ENCODE results near the gene SPTBN5.

Gene SPTBN5

DNA sequence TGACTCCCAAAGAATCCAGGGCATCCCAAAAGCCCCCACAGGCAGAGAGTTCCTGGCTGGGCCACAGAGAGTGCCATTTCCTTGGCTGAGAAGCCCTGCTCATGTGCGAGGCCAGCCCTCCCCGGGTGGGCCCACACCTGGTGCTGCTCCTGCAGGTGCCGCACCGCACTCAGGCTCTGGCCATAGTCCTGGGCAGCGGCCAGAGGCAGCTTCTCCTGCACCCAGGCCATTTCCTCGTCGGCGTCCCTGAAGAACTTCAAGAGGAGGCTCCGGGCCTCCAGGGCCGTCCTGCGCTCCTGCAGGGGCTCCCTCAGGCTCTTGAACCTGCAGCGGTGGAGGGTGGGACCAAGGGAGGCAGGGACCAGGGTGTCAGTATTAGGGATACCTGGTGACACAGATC, 37.1 kb downstream of the SPTBN5 start:
- WGBS, 2 experiments, result 95 to 96% methylated on average over 12 of the region's 12 CpGs
- no peak overlapping the region for H3K27ac ChIP-seq (ENCODE audit: insufficient read depth, low read depth, low read length, poor library complexity, severe bottlenecking)
- H3K36me3 ChIP-seq (ENCODE audit: control insufficient read depth, insufficient read depth, low read length), result no peaks in the 10 kb centered on the region
- no peaks in the 10 kb centered on the region for H3K9me3 ChIP-seq (ENCODE audit: control insufficient read depth, low read length)
- H3K4me3 ChIP-seq (ENCODE audit: insufficient read depth, low read depth, low read length), result no peak overlapping the region
- H3K4me1 ChIP-seq (ENCODE audit: control insufficient read depth, insufficient read depth, low read length), result peaks cover 13% of the 10 kb centered on the region
- H3K27me3 ChIP-seq (ENCODE audit: control insufficient read depth, insufficient read depth, low read length, poor library complexity, severe bottlenecking), result no peaks in the 10 kb centered on the region

DNA sequence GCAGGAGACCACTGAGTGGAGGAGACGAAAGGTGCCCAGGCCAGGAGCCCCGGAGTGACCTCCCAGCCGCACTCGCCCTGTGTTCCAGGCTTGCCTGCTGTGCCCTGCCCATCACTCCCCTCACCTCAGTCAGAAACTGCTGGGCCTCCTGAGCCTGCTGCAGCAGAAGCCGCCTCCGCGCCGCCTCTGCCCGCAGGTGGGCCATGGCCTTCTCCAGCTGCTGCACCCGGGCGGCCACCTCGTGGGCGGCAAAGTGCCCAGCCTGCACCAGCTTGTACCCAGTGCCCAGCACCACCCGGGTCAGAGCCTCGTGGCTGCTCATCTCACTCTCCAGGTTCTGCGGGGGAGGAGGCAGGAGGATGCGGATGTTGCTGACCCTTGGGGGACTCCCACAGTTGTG, 37.6 kb downstream of the SPTBN5 start:
- Histone ChIP-seq H3K27ac (ENCODE audit: insufficient read depth, low read depth, low read length, poor library complexity, severe bottlenecking) (no peak overlapping the region), H3K27me3 (ENCODE audit: control insufficient read depth, insufficient read depth, low read length, poor library complexity, severe bottlenecking) (no peaks in the 10 kb centered on the region), H3K4me3 (ENCODE audit: insufficient read depth, low read depth, low read length) (no peak overlapping the region), H3K9me3 (ENCODE audit: control insufficient read depth, low read length) (no peaks in the 10 kb centered on the region), H3K36me3 (ENCODE audit: control insufficient read depth, insufficient read depth, low read length) (no peaks in the 10 kb centered on the region), H3K4me1 (ENCODE audit: control insufficient read depth, insufficient read depth, low read length) (peaks cover 10% of the 10 kb centered on the region)
- 92 to 94% methylated on average over 17 of the region's 17 CpGs for WGBS, 2 experiments

GRCh38 chr15:41855261-41855961, 38.4 kb downstream of the SPTBN5 start:
- WGBS, 2 experiments, result 77 to 79% methylated on average over 30 of the region's 30 CpGs
- H3K27me3 ChIP-seq (ENCODE audit: control insufficient read depth, insufficient read depth, low read length, poor library complexity, severe bottlenecking), result no peaks in the 10 kb centered on the region
- peaks cover 10% of the 10 kb centered on the region for H3K4me1 ChIP-seq (ENCODE audit: control insufficient read depth, insufficient read depth, low read length)
- no peaks in the 10 kb centered on the region for H3K9me3 ChIP-seq (ENCODE audit: control insufficient read depth, low read length)
- no peaks in the 10 kb centered on the region for H3K36me3 ChIP-seq (ENCODE audit: control insufficient read depth, insufficient read depth, low read length)
- no peak overlapping the region for H3K4me3 ChIP-seq (ENCODE audit: insufficient read depth, low read depth, low read length)
- no peak overlapping the region for H3K27ac ChIP-seq (ENCODE audit: insufficient read depth, low read depth, low read length, poor library complexity, severe bottlenecking)

DNA sequence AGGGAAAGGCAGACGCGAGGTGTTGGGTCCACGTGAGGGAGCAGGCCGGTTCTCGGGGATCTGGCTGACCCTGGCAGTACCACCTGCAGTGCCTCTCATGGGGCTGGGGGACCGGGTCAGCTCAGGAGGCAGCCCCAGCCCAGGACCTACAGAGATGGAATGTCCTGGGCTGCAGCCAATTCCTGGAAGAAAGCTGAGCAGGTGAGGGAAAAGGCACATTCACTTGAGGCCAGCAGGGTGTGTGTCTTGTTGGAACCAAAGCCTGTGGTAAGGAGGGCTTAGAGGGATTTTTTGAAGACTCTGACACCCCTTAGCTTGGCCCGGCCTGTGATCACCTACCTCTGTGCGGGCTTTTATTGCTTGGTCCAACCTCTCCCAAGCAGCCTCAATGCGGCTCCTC, 39.4 kb downstream of the SPTBN5 start:
- Histone ChIP-seq H3K4me3 (ENCODE audit: insufficient read depth, low read depth, low read length) (no peak overlapping the region), H3K27ac (ENCODE audit: insufficient read depth, low read depth, low read length, poor library complexity, severe bottlenecking) (no peak overlapping the region), H3K27me3 (ENCODE audit: control insufficient read depth, insufficient read depth, low read length, poor library complexity, severe bottlenecking) (no peaks in the 10 kb centered on the region), H3K4me1 (ENCODE audit: control insufficient read depth, insufficient read depth, low read length) (peaks cover 10% of the 10 kb centered on the region), H3K9me3 (ENCODE audit: control insufficient read depth, low read length) (no peaks in the 10 kb centered on the region), H3K36me3 (ENCODE audit: control insufficient read depth, insufficient read depth, low read length) (no peaks in the 10 kb centered on the region)
- 94 to 96% methylated on average over 9 of the region's 9 CpGs for WGBS, 2 experiments

DNA sequence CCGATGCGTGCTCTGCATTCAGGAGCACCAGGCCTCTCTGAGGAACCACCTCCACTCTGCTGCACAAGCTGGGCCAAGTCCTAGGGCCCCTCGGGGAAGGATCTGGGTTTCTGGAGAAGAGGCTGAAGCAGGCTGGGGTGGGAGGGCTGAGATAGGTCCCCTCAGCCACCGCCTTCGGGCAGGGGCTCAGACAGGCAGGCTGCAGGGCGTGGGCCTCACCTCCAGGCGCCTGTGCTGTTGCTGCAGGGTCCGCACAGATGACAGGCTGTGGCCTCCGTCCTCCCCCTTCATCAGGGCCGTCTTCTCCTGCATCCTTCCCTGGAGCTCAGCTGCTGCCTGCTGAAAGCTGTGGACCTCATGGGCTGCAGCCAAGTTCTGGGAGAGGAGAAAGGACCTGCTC, 40.0 kb downstream of the SPTBN5 start:
- H3K27me3 ChIP-seq (ENCODE audit: control insufficient read depth, insufficient read depth, low read length, poor library complexity, severe bottlenecking), result no peaks in the 10 kb centered on the region
- H3K4me1 ChIP-seq (ENCODE audit: control insufficient read depth, insufficient read depth, low read length), result peaks cover 10% of the 10 kb centered on the region
- H3K9me3 ChIP-seq (ENCODE audit: control insufficient read depth, low read length), result no peaks in the 10 kb centered on the region
- no peaks in the 10 kb centered on the region for H3K36me3 ChIP-seq (ENCODE audit: control insufficient read depth, insufficient read depth, low read length)
- no peak overlapping the region for H3K27ac ChIP-seq (ENCODE audit: insufficient read depth, low read depth, low read length, poor library complexity, severe bottlenecking)
- 92 to 93% methylated on average over 10 of the region's 10 CpGs for WGBS, 2 experiments
- no peak overlapping the region for H3K4me3 ChIP-seq (ENCODE audit: insufficient read depth, low read depth, low read length)

- 87 to 88% methylated on average over 17 of the region's 17 CpGs for WGBS, 2 experiments
These were observed 40.9 kb downstream of the SPTBN5 start for GRCh38 chr15:41852736-41853590.

GRCh38 chr15:41851755-41852370, 42.0 kb downstream of the SPTBN5 start:
- Histone ChIP-seq H3K4me1 (ENCODE audit: control insufficient read depth, insufficient read depth, low read length) (peaks cover 10% of the 10 kb centered on the region), H3K9me3 (ENCODE audit: control insufficient read depth, low read length) (no peaks in the 10 kb centered on the region), H3K27ac (ENCODE audit: insufficient read depth, low read depth, low read length, poor library complexity, severe bottlenecking) (no peak overlapping the region), H3K36me3 (ENCODE audit: control insufficient read depth, insufficient read depth, low read length) (no peaks in the 10 kb centered on the region), H3K4me3 (ENCODE audit: insufficient read depth, low read depth, low read length) (no peak overlapping the region), H3K27me3 (ENCODE audit: control insufficient read depth, insufficient read depth, low read length, poor library complexity, severe bottlenecking) (no peaks in the 10 kb centered on the region)
- 91 to 94% methylated on average over 8 of the region's 8 CpGs for WGBS, 2 experiments

More at GRCh38 chr15:41852736-41853590, 40.9 kb downstream of the SPTBN5 start:
- Histone ChIP-seq H3K36me3 (ENCODE audit: control insufficient read depth, insufficient read depth, low read length) (no peaks in the 10 kb centered on the region), H3K27me3 (ENCODE audit: control insufficient read depth, insufficient read depth, low read length, poor library complexity, severe bottlenecking) (no peaks in the 10 kb centered on the region), H3K9me3 (ENCODE audit: control insufficient read depth, low read length) (no peaks in the 10 kb centered on the region), H3K4me3 (ENCODE audit: insufficient read depth, low read depth, low read length) (no peak overlapping the region), H3K27ac (ENCODE audit: insufficient read depth, low read depth, low read length, poor library complexity, severe bottlenecking) (no peak overlapping the region), H3K4me1 (ENCODE audit: control insufficient read depth, insufficient read depth, low read length) (peaks cover 10% of the 10 kb centered on the region)

GRCh38 chr15:41851167-41851523, 42.7 kb downstream of the SPTBN5 start:
- H3K27ac ChIP-seq (ENCODE audit: insufficient read depth, low read depth, low read length, poor library complexity, severe bottlenecking), result no peak overlapping the region
- no peaks in the 10 kb centered on the region for H3K27me3 ChIP-seq (ENCODE audit: control insufficient read depth, insufficient read depth, low read length, poor library complexity, severe bottlenecking)
- 87 to 89% methylated on average over 11 of the region's 11 CpGs for WGBS, 2 experiments
- H3K9me3 ChIP-seq (ENCODE audit: control insufficient read depth, low read length), result no peaks in the 10 kb centered on the region
- no peaks in the 10 kb centered on the region for H3K36me3 ChIP-seq (ENCODE audit: control insufficient read depth, insufficient read depth, low read length)
- H3K4me3 ChIP-seq (ENCODE audit: insufficient read depth, low read depth, low read length), result no peak overlapping the region
- peaks cover 10% of the 10 kb centered on the region for H3K4me1 ChIP-seq (ENCODE audit: control insufficient read depth, insufficient read depth, low read length)

GRCh38 chr15:41850482-41851166, 43.2 kb downstream of the SPTBN5 start:
- Histone ChIP-seq H3K9me3 (ENCODE audit: control insufficient read depth, low read length) (no peaks in the 10 kb centered on the region), H3K4me1 (ENCODE audit: control insufficient read depth, insufficient read depth, low read length) (peaks cover 10% of the 10 kb centered on the region), H3K27ac (ENCODE audit: insufficient read depth, low read depth, low read length, poor library complexity, severe bottlenecking) (no peak overlapping the region), H3K36me3 (ENCODE audit: control insufficient read depth, insufficient read depth, low read length) (no peaks in the 10 kb centered on the region), H3K4me3 (ENCODE audit: insufficient read depth, low read depth, low read length) (no peak overlapping the region), H3K27me3 (ENCODE audit: control insufficient read depth, insufficient read depth, low read length, poor library complexity, severe bottlenecking) (no peaks in the 10 kb centered on the region)
- 90 to 91% methylated on average over 16 of the region's 16 CpGs for WGBS, 2 experiments

GRCh38 chr15:41849861-41850260, 44.0 kb downstream of the SPTBN5 start:
- H3K4me1 ChIP-seq (ENCODE audit: control insufficient read depth, insufficient read depth, low read length), result peaks cover 2% of the 10 kb centered on the region
- no peaks in the 10 kb centered on the region for H3K27me3 ChIP-seq (ENCODE audit: control insufficient read depth, insufficient read depth, low read length, poor library complexity, severe bottlenecking)
- H3K4me3 ChIP-seq (ENCODE audit: insufficient read depth, low read depth, low read length), result no peak overlapping the region
- H3K27ac ChIP-seq (ENCODE audit: insufficient read depth, low read depth, low read length, poor library complexity, severe bottlenecking), result no peak overlapping the region
- WGBS, 2 experiments, result 87 to 90% methylated on average over 8 of the region's 8 CpGs
- no peaks in the 10 kb centered on the region for H3K36me3 ChIP-seq (ENCODE audit: control insufficient read depth, insufficient read depth, low read length)
- H3K9me3 ChIP-seq (ENCODE audit: control insufficient read depth, low read length), result no peaks in the 10 kb centered on the region

Data from ectodermal cell (in vitro differentiated cells).